ENCODE measurements around the gene TMEM259.

Gene TMEM259

DNA sequence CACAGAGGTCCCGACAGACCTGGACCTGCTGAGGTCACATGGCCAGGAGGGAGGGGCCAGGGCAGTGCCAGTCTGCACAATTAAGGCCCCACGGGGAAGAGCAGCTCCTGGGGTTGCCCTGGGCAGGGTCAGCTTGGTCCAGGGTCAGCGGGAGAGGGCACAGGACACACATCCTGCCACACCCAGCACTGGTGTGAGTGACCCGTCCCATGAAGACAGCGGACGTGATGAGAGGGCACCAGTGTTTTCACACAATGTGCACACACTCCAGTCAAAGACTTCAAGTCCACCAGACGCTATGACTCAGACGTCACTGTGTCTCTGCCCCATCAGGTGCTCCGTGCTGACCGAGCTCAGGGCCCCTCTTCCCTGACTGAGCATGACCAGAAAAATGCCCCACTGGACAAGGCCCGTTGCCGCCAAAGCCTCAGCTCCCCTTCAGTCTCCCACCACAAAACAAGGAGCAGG is 4.2 kb downstream of the TMEM259 start:
- Histone ChIP-seq H3K36me3 (ENCODE audit: insufficient read depth, low read length) (peaks cover 42% of the 10 kb centered on the region), H3K27ac (ENCODE audit: low read depth, low read length, poor library complexity, severe bottlenecking) (peak overlapping the region; percentile 6), H3K9ac (ENCODE audit: low read length) (no peak overlapping the region; the same call in 1 of the 2 replicates), H3K4me2 (ENCODE audit: low read length) (peak overlapping the region; percentile 99), H3K4me1 (ENCODE audit: insufficient read depth, low read length, severe bottlenecking) (peaks cover 52% of the 10 kb centered on the region), H3K9me2 (ENCODE audit: low read depth, low read length) (no peaks in the 10 kb centered on the region), H4K20me1 (ENCODE audit: insufficient read depth, low read length) (no peaks in the 10 kb centered on the region), H3F3A (ENCODE audit: insufficient read depth, low read length) (no peaks in the 10 kb centered on the region), H3K4me3 (ENCODE audit: low read depth, low read length, poor library complexity, severe bottlenecking) (peak overlapping the region; percentile 99), H2AFZ (ENCODE audit: low read length) (no peak overlapping the region), H3K79me2 (ENCODE audit: insufficient read depth, low read length) (peaks cover 54% of the 10 kb centered on the region), H3K9me3 (ENCODE audit: low read length) (no peaks in the 10 kb centered on the region), H3K27me3 (ENCODE audit: insufficient read depth, low read length) (no peaks in the 10 kb centered on the region)
- no peak for TF ChIP-seq EZH2 (IDR thresholded peaks at IDR 0.05; ENCODE audit: borderline replicate concordance, low read length)
- TF ChIP-seq, protein P1, sequence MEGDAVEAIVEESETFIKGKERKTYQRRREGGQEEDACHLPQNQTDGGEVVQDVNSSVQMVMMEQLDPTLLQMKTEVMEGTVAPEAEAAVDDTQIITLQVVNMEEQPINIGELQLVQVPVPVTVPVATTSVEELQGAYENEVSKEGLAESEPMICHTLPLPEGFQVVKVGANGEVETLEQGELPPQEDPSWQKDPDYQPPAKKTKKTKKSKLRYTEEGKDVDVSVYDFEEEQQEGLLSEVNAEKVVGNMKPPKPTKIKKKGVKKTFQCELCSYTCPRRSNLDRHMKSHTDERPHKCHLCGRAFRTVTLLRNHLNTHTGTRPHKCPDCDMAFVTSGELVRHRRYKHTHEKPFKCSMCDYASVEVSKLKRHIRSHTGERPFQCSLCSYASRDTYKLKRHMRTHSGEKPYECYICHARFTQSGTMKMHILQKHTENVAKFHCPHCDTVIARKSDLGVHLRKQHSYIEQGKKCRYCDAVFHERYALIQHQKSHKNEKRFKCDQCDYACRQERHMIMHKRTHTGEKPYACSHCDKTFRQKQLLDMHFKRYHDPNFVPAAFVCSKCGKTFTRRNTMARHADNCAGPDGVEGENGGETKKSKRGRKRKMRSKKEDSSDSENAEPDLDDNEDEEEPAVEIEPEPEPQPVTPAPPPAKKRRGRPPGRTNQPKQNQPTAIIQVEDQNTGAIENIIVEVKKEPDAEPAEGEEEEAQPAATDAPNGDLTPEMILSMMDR (IDR thresholded peaks at IDR 0.05; ENCODE audit: low read length) = no peak

DNA sequence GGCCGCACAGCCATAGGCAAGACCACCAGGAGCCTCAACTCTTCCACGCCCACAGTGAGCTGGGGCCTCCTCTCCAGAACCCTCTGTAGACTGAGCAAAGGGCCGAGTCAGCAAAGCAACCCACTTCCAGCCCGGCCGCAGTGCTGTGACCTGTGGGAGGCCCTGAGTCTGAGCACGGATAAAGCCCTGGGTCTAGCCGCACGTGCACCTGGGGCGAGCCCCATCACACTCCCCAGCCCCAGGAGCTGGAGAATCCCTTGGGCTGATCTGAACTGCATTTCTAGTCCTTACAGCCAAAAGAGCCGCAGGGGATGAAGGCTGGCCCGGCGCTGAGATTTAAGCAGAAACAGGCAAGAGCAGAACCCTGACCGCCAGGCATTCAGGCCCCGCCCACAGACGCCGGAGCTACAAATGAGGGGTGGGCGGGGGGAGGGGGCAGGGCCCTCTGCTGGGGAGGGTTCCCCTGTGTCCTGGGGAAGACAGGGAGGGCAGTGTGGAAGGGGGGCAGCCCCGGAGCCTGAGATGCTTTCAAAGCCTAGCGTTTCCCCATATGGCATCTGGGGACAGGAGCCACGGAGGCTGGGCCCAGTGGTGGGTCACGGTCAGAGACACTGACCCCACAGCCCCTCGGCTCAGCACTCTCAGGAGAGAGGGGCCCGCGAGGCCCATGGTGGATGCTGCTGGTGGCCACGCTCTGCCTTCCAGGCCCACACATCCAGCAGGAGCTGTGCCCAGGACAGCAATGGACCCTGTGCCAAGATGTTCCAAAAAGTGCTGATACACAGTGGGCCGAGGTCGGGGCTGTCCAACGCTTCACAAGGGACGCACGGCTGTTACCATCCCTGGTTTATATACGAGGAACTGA is 4.9 kb downstream of the TMEM259 start:
- Histone ChIP-seq H3K79me2 (ENCODE audit: insufficient read depth, low read length) (peaks cover 54% of the 10 kb centered on the region), H3K4me2 (ENCODE audit: low read length) (peak overlapping the region; percentile 99; the same call in 1 of the 2 replicates), H3K36me3 (ENCODE audit: insufficient read depth, low read length) (peaks cover 48% of the 10 kb centered on the region), H3K9ac (ENCODE audit: low read length) (no peak overlapping the region; the same call in 1 of the 2 replicates), H3K9me2 (ENCODE audit: low read depth, low read length) (no peaks in the 10 kb centered on the region), H3F3A (ENCODE audit: insufficient read depth, low read length) (no peaks in the 10 kb centered on the region), H2AFZ (ENCODE audit: low read length) (no peak overlapping the region), H3K27ac (ENCODE audit: low read depth, low read length, poor library complexity, severe bottlenecking) (peak overlapping the region; percentile 6), H3K9me3 (ENCODE audit: low read length) (no peaks in the 10 kb centered on the region), H3K27me3 (ENCODE audit: insufficient read depth, low read length) (no peaks in the 10 kb centered on the region), H3K4me1 (ENCODE audit: insufficient read depth, low read length, severe bottlenecking) (peaks cover 50% of the 10 kb centered on the region), H3K4me3 (ENCODE audit: low read depth, low read length, poor library complexity, severe bottlenecking) (peak overlapping the region; percentile 99), H4K20me1 (ENCODE audit: insufficient read depth, low read length) (no peaks in the 10 kb centered on the region)
- TF ChIP-seq EZH2 (IDR thresholded peaks at IDR 0.05; ENCODE audit: borderline replicate concordance, low read length) = no peak
- TF ChIP-seq, protein P1 (IDR thresholded peaks at IDR 0.05; ENCODE audit: low read length) = no peak

DNA sequence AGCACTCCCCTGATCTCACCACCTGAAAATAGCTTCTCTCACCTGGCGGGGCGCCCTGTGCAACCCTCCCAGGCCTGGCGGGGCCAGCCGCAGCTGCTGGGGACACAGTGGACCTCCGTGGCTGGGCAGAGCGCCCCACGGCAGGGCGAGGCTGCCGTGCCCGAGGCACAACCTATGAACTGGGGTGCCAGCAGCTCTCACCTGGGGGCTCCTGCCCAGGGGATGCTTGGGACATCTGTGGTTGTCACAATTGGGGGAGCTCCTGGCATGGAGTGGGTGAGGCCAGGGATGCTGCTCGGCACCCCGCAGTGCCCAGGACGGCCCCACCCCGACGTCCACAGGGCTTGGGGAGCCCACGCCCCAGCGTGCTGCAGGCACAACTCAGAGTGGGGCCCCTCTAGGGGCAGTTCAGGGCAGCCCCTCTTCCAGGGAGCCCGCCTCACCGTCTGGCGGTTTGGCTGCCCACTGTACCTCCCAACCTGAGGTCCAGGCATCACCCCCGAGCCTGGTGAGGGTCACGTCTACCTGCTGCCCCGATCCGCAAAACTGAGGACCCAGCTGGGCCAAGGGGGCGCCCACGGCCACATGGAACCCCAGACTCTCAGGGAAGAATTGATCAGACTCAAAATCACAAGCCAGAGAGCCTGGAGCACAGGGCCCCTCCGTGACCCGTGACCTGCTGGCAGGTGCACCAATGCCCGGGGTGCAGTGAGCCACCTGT is 5.7 kb downstream of the TMEM259 start:
- no peaks in the 10 kb centered on the region for H4K20me1 ChIP-seq (ENCODE audit: insufficient read depth, low read length)
- H3K9ac ChIP-seq (ENCODE audit: low read length) = no peak overlapping the region

More for the DNA sequence above, 5.7 kb downstream of the TMEM259 start:
- no peak overlapping the region for H3K27ac ChIP-seq (ENCODE audit: low read depth, low read length, poor library complexity, severe bottlenecking)
- no peak overlapping the region for H2AFZ ChIP-seq (ENCODE audit: low read length)
- H3K36me3 ChIP-seq (ENCODE audit: insufficient read depth, low read length) = peaks cover 53% of the 10 kb centered on the region
- no peak for TF ChIP-seq EZH2 (IDR thresholded peaks at IDR 0.05; ENCODE audit: borderline replicate concordance, low read length)
- TF ChIP-seq, protein P1 (IDR thresholded peaks at IDR 0.05; ENCODE audit: low read length) = no peak
- H3K9me3 ChIP-seq (ENCODE audit: low read length) = no peaks in the 10 kb centered on the region
- H3K27me3 ChIP-seq (ENCODE audit: insufficient read depth, low read length) = no peaks in the 10 kb centered on the region
- no peak overlapping the region for H3K4me3 ChIP-seq (ENCODE audit: low read depth, low read length, poor library complexity, severe bottlenecking)
- H3F3A ChIP-seq (ENCODE audit: insufficient read depth, low read length) = no peaks in the 10 kb centered on the region
- H3K79me2 ChIP-seq (ENCODE audit: insufficient read depth, low read length) = peaks cover 49% of the 10 kb centered on the region
- no peaks in the 10 kb centered on the region for H3K9me2 ChIP-seq (ENCODE audit: low read depth, low read length)
- peaks cover 50% of the 10 kb centered on the region for H3K4me1 ChIP-seq (ENCODE audit: insufficient read depth, low read length, severe bottlenecking)
- H3K4me2 ChIP-seq (ENCODE audit: low read length) = peak overlapping the region; percentile 99; the same call in 1 of the 2 replicates
